ENCODE data around the gene CDH12.

CDH12 gene

GRCh38 chr5:22699319-22699718 is 153.8 kb downstream of the CDH12 start:
- H2AFZ ChIP-seq (ENCODE audit: low read depth, low read length, severe bottlenecking): no peak overlapping the region
- no peaks in the 10 kb centered on the region for H3F3A ChIP-seq (ENCODE audit: insufficient read depth)
- TF ChIP-seq EZH2phosphoT487 (conservative IDR thresholded peaks at IDR 0.05; ENCODE audit: low read length) (no peak), CTCF (IDR thresholded peaks at IDR 0.05; ENCODE audit: insufficient read depth, low read length, poor library complexity, severe bottlenecking) (no peak)
- no peak overlapping the region for H3K4me2 ChIP-seq (ENCODE audit: low read depth, low read length, poor library complexity, severe bottlenecking)
- H4K20me1 ChIP-seq (ENCODE audit: low read depth, low read length): no peaks in the 10 kb centered on the region
- no peaks in the 10 kb centered on the region for H3K27me3 ChIP-seq (ENCODE audit: low read length)
- H3K9me3 ChIP-seq (ENCODE audit: insufficient read depth, low read length): no peaks in the 10 kb centered on the region
- H3K79me2 ChIP-seq (ENCODE audit: insufficient read depth, low read length): no peaks in the 10 kb centered on the region
- H3K9me2 ChIP-seq (replicated peaks; ENCODE audit: insufficient read depth, low read length): no peaks in the 10 kb centered on the region
- no peak overlapping the region for H3K4me3 ChIP-seq (ENCODE audit: insufficient read depth, low read length, poor library complexity, severe bottlenecking)
- H3K27ac ChIP-seq (ENCODE audit: low read depth, low read length): no peak overlapping the region
- H3K9ac ChIP-seq (ENCODE audit: low read length): no peak overlapping the region
- H3K36me3 ChIP-seq (ENCODE audit: low read length): no peaks in the 10 kb centered on the region

GRCh38 chr5:22693121-22693520 is 160.0 kb downstream of the CDH12 start:
- Histone ChIP-seq H3K27me3 (ENCODE audit: low read length) (no peaks in the 10 kb centered on the region), H3K36me3 (ENCODE audit: low read length) (no peaks in the 10 kb centered on the region), H3K4me2 (ENCODE audit: low read depth, low read length, poor library complexity, severe bottlenecking) (no peak overlapping the region), H3K27ac (ENCODE audit: low read depth, low read length) (no peak overlapping the region), H3K9ac (ENCODE audit: low read length) (no peak overlapping the region), H4K20me1 (ENCODE audit: low read depth, low read length) (no peaks in the 10 kb centered on the region), H2AFZ (ENCODE audit: low read depth, low read length, severe bottlenecking) (no peak overlapping the region), H3F3A (ENCODE audit: insufficient read depth) (no peaks in the 10 kb centered on the region), H3K9me2 (replicated peaks; ENCODE audit: insufficient read depth, low read length) (no peaks in the 10 kb centered on the region), H3K4me3 (ENCODE audit: insufficient read depth, low read length, poor library complexity, severe bottlenecking) (no peak overlapping the region), H3K79me2 (ENCODE audit: insufficient read depth, low read length) (no peaks in the 10 kb centered on the region), H3K9me3 (ENCODE audit: insufficient read depth, low read length) (no peaks in the 10 kb centered on the region)
- TF ChIP-seq CTCF (IDR thresholded peaks at IDR 0.05; ENCODE audit: insufficient read depth, low read length, poor library complexity, severe bottlenecking) (no peak), EZH2phosphoT487 (conservative IDR thresholded peaks at IDR 0.05; ENCODE audit: low read length) (no peak)

- TF ChIP-seq CTCF (IDR thresholded peaks at IDR 0.05; ENCODE audit: insufficient read depth, low read length, poor library complexity, severe bottlenecking) (no peak), EZH2phosphoT487 (conservative IDR thresholded peaks at IDR 0.05; ENCODE audit: low read length) (no peak)
These were observed 170.1 kb downstream of the CDH12 start for GRCh38 chr5:22683050-22683449.

More at GRCh38 chr5:22683050-22683449, 170.1 kb downstream of the CDH12 start:
- Histone ChIP-seq H3K36me3 (ENCODE audit: low read length) (no peaks in the 10 kb centered on the region), H2AFZ (ENCODE audit: low read depth, low read length, severe bottlenecking) (no peak overlapping the region), H4K20me1 (ENCODE audit: low read depth, low read length) (no peaks in the 10 kb centered on the region), H3F3A (ENCODE audit: insufficient read depth) (no peaks in the 10 kb centered on the region), H3K4me2 (ENCODE audit: low read depth, low read length, poor library complexity, severe bottlenecking) (no peak overlapping the region), H3K79me2 (ENCODE audit: insufficient read depth, low read length) (no peaks in the 10 kb centered on the region), H3K9ac (ENCODE audit: low read length) (no peak overlapping the region), H3K9me2 (replicated peaks; ENCODE audit: insufficient read depth, low read length) (no peaks in the 10 kb centered on the region), H3K27ac (ENCODE audit: low read depth, low read length) (no peak overlapping the region), H3K4me3 (ENCODE audit: insufficient read depth, low read length, poor library complexity, severe bottlenecking) (no peak overlapping the region), H3K27me3 (ENCODE audit: low read length) (no peaks in the 10 kb centered on the region), H3K9me3 (ENCODE audit: insufficient read depth, low read length) (no peaks in the 10 kb centered on the region)
